Measurements from ENCODE around the gene WWC1. TPM values are rescaled to one million over a fixed set of nuclear protein-coding genes. Genes with fewer than 3 reads are reported as not detected.
"Not testable (repeated sequence)": the region's sequence is repeated elsewhere in the genome, so short reads cannot be mapped to it uniquely, and the experiment has no call there.

The WWC1 gene
- total RNA-seq, 1 donor from 2014 or later: 0.52 TPM

DNA sequence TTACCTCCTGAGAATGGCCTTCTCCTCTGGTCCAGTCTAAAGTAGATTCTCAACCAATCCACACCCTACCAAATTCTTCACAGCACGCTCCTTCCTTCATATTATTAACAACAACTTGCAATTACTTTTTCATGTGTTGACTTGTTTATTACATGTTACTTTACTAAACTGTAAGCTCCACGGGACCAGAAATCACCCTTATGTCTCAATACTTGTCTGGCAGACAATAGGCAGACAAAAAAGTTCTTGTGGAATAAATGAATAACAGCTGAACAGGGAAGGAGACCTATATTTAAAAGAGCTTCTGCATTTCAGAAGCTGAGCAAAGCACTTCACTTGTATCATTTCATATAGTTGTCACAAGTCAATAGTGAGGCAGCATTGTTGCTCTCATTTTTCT lies 5.7 kb upstream of the WWC1 start:
- H3K4me1 ChIP-seq (ENCODE audit: control insufficient read depth in 3 of 3, insufficient read depth in 3 of 3, low read length in 3 of 3): no peaks in the 10 kb centered on the region
- H3K36me3 ChIP-seq (ENCODE audit: control insufficient read depth in 3 of 3, insufficient read depth in 3 of 3, low read length in 3 of 3): no peaks in the 10 kb centered on the region
- H3K27me3 ChIP-seq (ENCODE audit: control insufficient read depth in 3 of 3, insufficient read depth in 3 of 3, low read length in 3 of 3): peaks cover 0 to 22% (median under 1%) of the 10 kb centered on the region in 3 donors
- H3K9ac ChIP-seq (ENCODE audit: low read depth in 1 of 3, low read length in 3 of 3): no peak overlapping the region
- no peak overlapping the region for H3K27ac ChIP-seq (ENCODE audit: low read depth, low read length)
- no peak overlapping the region for H3K4me3 ChIP-seq (ENCODE audit: low read length in 3 of 3)
- peaks cover 3 to 9% (median 7%) of the 10 kb centered on the region in 3 donors for H3K9me3 ChIP-seq (ENCODE audit: control insufficient read depth in 3 of 3, low read length in 3 of 3)

DNA sequence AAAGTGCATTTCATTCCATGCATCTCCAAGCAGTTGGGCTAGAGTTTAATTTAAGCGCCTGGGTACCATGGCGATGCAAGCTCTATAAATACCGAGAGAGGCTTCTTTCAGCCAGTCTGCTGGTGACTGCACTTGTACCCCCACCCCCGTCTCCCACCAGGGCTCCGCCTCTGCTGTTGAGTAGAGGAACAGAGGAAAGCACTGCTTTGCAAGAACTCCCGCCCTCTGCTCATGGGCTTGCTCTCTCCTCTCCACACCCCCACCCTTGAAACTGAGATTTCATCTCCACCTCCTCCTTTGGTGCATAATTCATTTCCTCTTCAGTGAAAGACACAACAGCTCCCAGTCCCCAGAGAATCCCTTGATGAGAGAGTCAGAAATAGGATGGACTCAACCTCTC lies 5.1 kb upstream of the WWC1 start:
- Histone ChIP-seq H3K27ac (ENCODE audit: low read depth, low read length) (no peak overlapping the region), H3K4me1 (ENCODE audit: control insufficient read depth in 3 of 3, insufficient read depth in 3 of 3, low read length in 3 of 3) (no peaks in the 10 kb centered on the region), H3K27me3 (ENCODE audit: control insufficient read depth in 3 of 3, insufficient read depth in 3 of 3, low read length in 3 of 3) (peaks cover 5 to 26% (median 7%) of the 10 kb centered on the region in 3 donors), H3K4me3 (ENCODE audit: low read length in 3 of 3) (no peak overlapping the region), H3K9me3 (ENCODE audit: control insufficient read depth in 3 of 3, low read length in 3 of 3) (peaks cover 3 to 9% (median 7%) of the 10 kb centered on the region in 3 donors), H3K36me3 (ENCODE audit: control insufficient read depth in 3 of 3, insufficient read depth in 3 of 3, low read length in 3 of 3) (no peaks in the 10 kb centered on the region), H3K9ac (ENCODE audit: low read depth in 1 of 3, low read length in 3 of 3) (no peak overlapping the region)

DNA sequence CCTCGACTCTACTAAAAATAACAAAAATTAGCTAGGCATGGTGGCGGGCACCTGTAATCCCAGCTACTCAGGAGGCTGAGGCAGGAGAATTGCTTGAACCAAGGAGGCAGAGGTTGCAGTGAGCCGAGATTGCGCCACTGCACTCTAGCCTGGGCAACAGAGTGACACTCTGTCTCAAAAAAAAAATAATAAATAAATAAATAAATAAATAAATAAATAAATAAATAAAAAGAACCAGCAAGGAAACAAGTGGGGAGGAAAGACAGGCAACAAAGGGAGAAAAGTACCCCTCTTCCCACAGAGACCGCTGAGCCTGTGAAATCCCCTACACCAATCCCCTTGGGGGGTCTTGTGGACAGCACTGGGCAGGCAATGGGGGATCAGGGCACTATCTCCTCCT lies 4.6 kb upstream of the WWC1 start:
- not testable (repeated sequence) for H3K27ac ChIP-seq (ENCODE audit: low read depth, low read length); H3K9ac ChIP-seq (ENCODE audit: low read depth in 1 of 3, low read length in 3 of 3); H3K4me1 ChIP-seq (ENCODE audit: control insufficient read depth in 3 of 3, insufficient read depth in 3 of 3, low read length in 3 of 3); H3K4me3 ChIP-seq (ENCODE audit: low read length in 3 of 3); H3K36me3 ChIP-seq (ENCODE audit: control insufficient read depth in 3 of 3, insufficient read depth in 3 of 3, low read length in 3 of 3); H3K9me3 ChIP-seq (ENCODE audit: control insufficient read depth in 3 of 3, low read length in 3 of 3)
- peaks cover 7 to 27% (median 8%) of the 10 kb centered on the region in 3 donors for H3K27me3 ChIP-seq (ENCODE audit: control insufficient read depth in 3 of 3, insufficient read depth in 3 of 3, low read length in 3 of 3)

DNA sequence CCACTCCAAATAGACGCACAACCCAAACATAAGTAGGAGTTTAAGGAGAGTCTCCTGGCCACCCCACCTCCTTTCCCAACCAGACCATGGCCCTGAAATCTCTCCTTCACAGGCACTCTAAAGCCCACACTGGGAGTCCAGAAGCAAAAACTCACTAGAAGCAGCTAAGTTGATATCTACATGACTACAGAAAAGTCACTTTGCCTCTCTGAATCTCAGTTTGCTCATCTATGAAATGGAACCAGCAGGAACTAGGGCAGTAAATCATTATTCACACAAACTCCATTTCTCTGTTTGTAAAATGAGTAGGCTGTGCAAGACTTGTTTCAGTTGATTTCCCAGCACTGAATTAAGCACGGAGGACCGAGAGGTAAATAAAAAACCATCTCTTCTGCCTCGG lies 4.1 kb upstream of the WWC1 start:
- peaks cover 7 to 27% (median 8%) of the 10 kb centered on the region in 3 donors for H3K27me3 ChIP-seq (ENCODE audit: control insufficient read depth in 3 of 3, insufficient read depth in 3 of 3, low read length in 3 of 3)
- no peaks in the 10 kb centered on the region for H3K36me3 ChIP-seq (ENCODE audit: control insufficient read depth in 3 of 3, insufficient read depth in 3 of 3, low read length in 3 of 3)
- no peaks in the 10 kb centered on the region for H3K4me1 ChIP-seq (ENCODE audit: control insufficient read depth in 3 of 3, insufficient read depth in 3 of 3, low read length in 3 of 3)
- H3K4me3 ChIP-seq (ENCODE audit: low read length in 3 of 3): no peak overlapping the region
- H3K27ac ChIP-seq (ENCODE audit: low read depth, low read length): no peak overlapping the region
- H3K9me3 ChIP-seq (ENCODE audit: control insufficient read depth in 3 of 3, low read length in 3 of 3): peaks cover under 1 to 9% (median 3%) of the 10 kb centered on the region in 3 donors
- H3K9ac ChIP-seq (ENCODE audit: low read depth in 1 of 3, low read length in 3 of 3): no peak overlapping the region

GRCh38 chr5:168288349-168289245 lies 2.8 kb upstream of the WWC1 start:
- H3K27me3 ChIP-seq (ENCODE audit: control insufficient read depth in 3 of 3, insufficient read depth in 3 of 3, low read length in 3 of 3): peaks cover 14 to 38% (median 18%) of the 10 kb centered on the region in 3 donors
- H3K4me3 ChIP-seq (ENCODE audit: low read length in 3 of 3): no peak overlapping the region
- no peaks in the 10 kb centered on the region for H3K36me3 ChIP-seq (ENCODE audit: control insufficient read depth in 3 of 3, insufficient read depth in 3 of 3, low read length in 3 of 3)
- peaks cover 0 to 9% (median 2%) of the 10 kb centered on the region in 3 donors for H3K9me3 ChIP-seq (ENCODE audit: control insufficient read depth in 3 of 3, low read length in 3 of 3)
- no peak overlapping the region for H3K9ac ChIP-seq (ENCODE audit: low read depth in 1 of 3, low read length in 3 of 3)
- H3K27ac ChIP-seq (ENCODE audit: low read depth, low read length): no peak overlapping the region
- no peaks in the 10 kb centered on the region for H3K4me1 ChIP-seq (ENCODE audit: control insufficient read depth in 3 of 3, insufficient read depth in 3 of 3, low read length in 3 of 3)

DNA sequence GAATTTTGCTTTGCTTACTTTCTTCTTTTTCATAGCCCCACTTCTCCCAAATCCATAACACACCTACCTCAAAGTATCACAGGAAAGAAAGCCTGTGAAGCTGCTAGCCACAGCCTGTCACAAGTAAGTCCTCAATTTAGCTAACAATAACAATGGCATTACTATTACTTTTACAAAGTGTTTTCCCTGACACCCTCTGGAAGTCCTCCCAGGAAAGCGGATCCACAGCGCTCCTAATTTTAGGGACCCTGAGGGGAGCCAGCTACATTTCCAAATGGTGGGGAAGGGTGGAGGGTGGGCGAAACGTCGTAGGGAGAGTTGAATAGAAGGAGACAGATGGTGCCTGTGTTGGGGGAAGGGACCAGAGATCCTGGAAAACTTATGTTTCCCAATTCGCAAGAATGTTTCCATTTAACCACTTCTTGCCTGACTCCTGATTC lies 523 bp upstream of the WWC1 start:
- Histone ChIP-seq H3K36me3 (ENCODE audit: control insufficient read depth in 3 of 3, insufficient read depth in 3 of 3, low read length in 3 of 3) (no peaks in the 10 kb centered on the region), H3K4me3 (ENCODE audit: low read length in 3 of 3) (no peak overlapping the region), H3K27ac (ENCODE audit: low read depth, low read length) (no peak overlapping the region), H3K27me3 (ENCODE audit: control insufficient read depth in 3 of 3, insufficient read depth in 3 of 3, low read length in 3 of 3) (peaks cover 26 to 46% (median 26%) of the 10 kb centered on the region in 3 donors), H3K4me1 (ENCODE audit: control insufficient read depth in 3 of 3, insufficient read depth in 3 of 3, low read length in 3 of 3) (no peaks in the 10 kb centered on the region), H3K9me3 (ENCODE audit: control insufficient read depth in 3 of 3, low read length in 3 of 3) (no peaks in the 10 kb centered on the region), H3K9ac (ENCODE audit: low read depth in 1 of 3, low read length in 3 of 3) (no peak overlapping the region)

GRCh38 chr5:168291964-168292785 lies 730 bp downstream of the WWC1 start:
- no peaks in the 10 kb centered on the region for H3K4me1 ChIP-seq (ENCODE audit: control insufficient read depth in 3 of 3, insufficient read depth in 3 of 3, low read length in 3 of 3)
- no peak overlapping the region for H3K9ac ChIP-seq (ENCODE audit: low read depth in 1 of 3, low read length in 3 of 3)
- no peak overlapping the region for H3K27ac ChIP-seq (ENCODE audit: low read depth, low read length)
- H3K36me3 ChIP-seq (ENCODE audit: control insufficient read depth in 3 of 3, insufficient read depth in 3 of 3, low read length in 3 of 3): no peaks in the 10 kb centered on the region
- H3K4me3 ChIP-seq (ENCODE audit: low read length in 3 of 3): no peak overlapping the region
- no peaks in the 10 kb centered on the region for H3K9me3 ChIP-seq (ENCODE audit: control insufficient read depth in 3 of 3, low read length in 3 of 3)
- H3K27me3 ChIP-seq (ENCODE audit: control insufficient read depth in 3 of 3, insufficient read depth in 3 of 3, low read length in 3 of 3): peaks cover 26 to 41% (median 30%) of the 10 kb centered on the region in 3 donors

GRCh38 chr5:168292786-168293696 lies 1.6 kb downstream of the WWC1 start:
- peaks cover 26 to 38% (median 30%) of the 10 kb centered on the region in 3 donors for H3K27me3 ChIP-seq (ENCODE audit: control insufficient read depth in 3 of 3, insufficient read depth in 3 of 3, low read length in 3 of 3)
- no peak overlapping the region for H3K9ac ChIP-seq (ENCODE audit: low read depth in 1 of 3, low read length in 3 of 3)
- no peaks in the 10 kb centered on the region for H3K4me1 ChIP-seq (ENCODE audit: control insufficient read depth in 3 of 3, insufficient read depth in 3 of 3, low read length in 3 of 3)
- H3K9me3 ChIP-seq (ENCODE audit: control insufficient read depth in 3 of 3, low read length in 3 of 3): no peaks in the 10 kb centered on the region
- no peak overlapping the region for H3K27ac ChIP-seq (ENCODE audit: low read depth, low read length)
- no peak overlapping the region for H3K4me3 ChIP-seq (ENCODE audit: low read length in 3 of 3)
- no peaks in the 10 kb centered on the region for H3K36me3 ChIP-seq (ENCODE audit: control insufficient read depth in 3 of 3, insufficient read depth in 3 of 3, low read length in 3 of 3)

- no peak overlapping the region for H3K27ac ChIP-seq (ENCODE audit: low read depth, low read length)
- peaks cover 0 to 2% (median 0%) of the 10 kb centered on the region in 3 donors for H3K9me3 ChIP-seq (ENCODE audit: control insufficient read depth in 3 of 3, low read length in 3 of 3)
- no peak overlapping the region for H3K9ac ChIP-seq (ENCODE audit: low read depth in 1 of 3, low read length in 3 of 3)
- H3K36me3 ChIP-seq (ENCODE audit: control insufficient read depth in 3 of 3, insufficient read depth in 3 of 3, low read length in 3 of 3): no peaks in the 10 kb centered on the region
- no peaks in the 10 kb centered on the region for H3K4me1 ChIP-seq (ENCODE audit: control insufficient read depth in 3 of 3, insufficient read depth in 3 of 3, low read length in 3 of 3)
- no peak overlapping the region for H3K4me3 ChIP-seq (ENCODE audit: low read length in 3 of 3)
- H3K27me3 ChIP-seq (ENCODE audit: control insufficient read depth in 3 of 3, insufficient read depth in 3 of 3, low read length in 3 of 3): peaks cover 26 to 35% (median 34%) of the 10 kb centered on the region in 3 donors
Observed at GRCh38 chr5:168295574-168296201, 4.2 kb downstream of the WWC1 start.

All from skeletal muscle tissue (tissue), 4 donors.